K562 (cell line): Measurements from ENCODE around the gene ANO6. TPM values are rescaled to one million over a fixed set of nuclear protein-coding genes. Genes with fewer than 3 reads are reported as not detected.

Experiments
- ATAC-seq: fragments of 200-7000 bp; cut with Tn5 transposase; 3 replicates; pipeline ENCODE4 v1.9.1; 2020; ENCODE audit warnings: moderate library complexity
- BruUV-seq: library from RNA; stranded (reverse); fragments of 400-500 nt; replicated peaks from 2 replicates; lab custom pipeline; 2021; lab: Mats Ljungman, UMichigan
- CTCF ChIA-PET: fragments of 300-600 bp; formaldehyde crosslinking; extraction: SDS; loops from one replicate; lab custom pipeline; 2021; ENCODE audit warnings: low intra/inter-chr PET ratio; lab: Yijun Ruan, JAX
- POLR2A ChIA-PET: fragments of 300-600, 350-650 bp; sonication (Branson Sonifier 250); formaldehyde crosslinking; extraction: SDS; loops from one replicate; lab custom pipeline; 2021; ENCODE audit warnings: antibody characterized with exemption, inconsistent platforms; lab: Yijun Ruan, JAX
- DNase-seq, 4 experiments: peaks; one replicate each; pipeline versions ENCODE4 v3.0.0 to v3.0.0-alpha.2; 2011 to 2018; ENCODE audit warnings: low spot score in 3 of 4, mixed read lengths in 3 of 4; ENCODE audit errors: extremely low read depth in 1 of 4
- FAIRE-seq: peaks from 2 replicates; lab custom pipeline; 2011; peaks lifted over from hg19 to GRCh38; lab: Jason Lieb, UNC
- H2AFZ ChIP-seq: 2 replicates; pipeline ENCODE4 v1.6.0; 2011; ENCODE audit warnings: low read depth, low read length, control low read depth, inconsistent platforms
- H3K27ac ChIP-seq: fragments of 200-600 bp; 3 replicates; pipeline ENCODE4 v1.8.0; 2011; ENCODE audit warnings: low read depth, mild to moderate bottlenecking, control low read depth, inconsistent platforms, low read length, moderate library complexity, mixed read lengths; ENCODE audit errors: extremely low read depth
- H3K27me3 ChIP-seq, 2 experiments: fragments of 300-600 bp in 1 of 2; 2 replicates in 1 of 2; 3 replicates in 1 of 2; pipeline versions ENCODE4 v1.6.0 to v1.8.0; 2011; ENCODE audit warnings: inconsistent platforms in 2 of 2, low read length in 2 of 2, mild to moderate bottlenecking in 1 of 2, mixed read lengths in 1 of 2, moderate library complexity in 1 of 2; ENCODE audit not compliant: control insufficient read depth in 2 of 2, insufficient read depth in 2 of 2
- H3K36me3 ChIP-seq: fragments of 300-600 bp; 3 replicates; pipeline ENCODE4 v1.8.0; 2011; ENCODE audit warnings: mild to moderate bottlenecking, low read length, inconsistent platforms; ENCODE audit not compliant: control insufficient read depth, insufficient read depth
- H3K4me1 ChIP-seq, 2 experiments: fragments of 200-600 bp in 1 of 2; replicated peaks in 1 of 2; 2 replicates in 1 of 2; 3 replicates in 1 of 2; pipeline versions ENCODE4 v1.5.1 to v1.8.0; 2011; ENCODE audit warnings: inconsistent platforms in 2 of 2, low read length in 2 of 2, mild to moderate bottlenecking in 1 of 2, mixed read lengths in 1 of 2, moderate library complexity in 1 of 2; ENCODE audit not compliant: control insufficient read depth in 2 of 2, insufficient read depth in 2 of 2
- H3K4me2 ChIP-seq: 2 replicates; pipeline ENCODE4 v1.6.1; 2011; ENCODE audit warnings: low read length, control low read depth, inconsistent platforms, mixed read lengths; ENCODE audit not compliant: insufficient read depth
- H3K4me3 ChIP-seq: fragments of 200-600 bp; sonication (generic), shearing (Covaris generic); 2 replicates; pipeline ENCODE4 v1.5.1; 2016; ENCODE audit warnings: control low read depth, inconsistent platforms
- H3K79me2 ChIP-seq: fragments of 200-600 bp; 3 replicates; pipeline ENCODE4 v1.8.0; 2011; ENCODE audit warnings: low read length, inconsistent platforms; ENCODE audit not compliant: control insufficient read depth, insufficient read depth
- H3K9ac ChIP-seq, 2 experiments: 2 replicates each; pipeline versions ENCODE4 v1.6.0 to v1.6.1; 2011; ENCODE audit warnings: low read depth in 2 of 2, low read length in 2 of 2, control low read depth in 1 of 2, inconsistent platforms in 1 of 2, mild to moderate bottlenecking in 1 of 2, mixed read lengths in 1 of 2; ENCODE audit not compliant: insufficient read depth in 1 of 2
- H3K9me1 ChIP-seq: one replicate; pipeline ENCODE4 v1.6.0; 2011; ENCODE audit warnings: inconsistent platforms, mild to moderate bottlenecking, low read length, moderate library complexity; ENCODE audit not compliant: control insufficient read depth, insufficient read depth
- H3K9me3 ChIP-seq: replicated peaks from 2 replicates; pipeline ENCODE4 v1.5.1; 2011; ENCODE audit warnings: low read depth, low read length, inconsistent platforms; ENCODE audit not compliant: control insufficient read depth, insufficient read depth
- H4K20me1 ChIP-seq: replicated peaks from 2 replicates; pipeline ENCODE4 v1.6.1; 2011; ENCODE audit warnings: low read length, inconsistent platforms, mixed read lengths; ENCODE audit not compliant: control insufficient read depth, insufficient read depth
- ATF1 ChIP-seq, 2 experiments: fragments of 450-650 bp in 1 of 2; IDR thresholded peaks; 2 replicates each; pipeline ENCODE4 v1.6.1; 2016; ENCODE audit warnings: missing compliant biosample characterization in 1 of 2, missing genetic modification characterization in 1 of 2
- FOXA1 ChIP-seq: fragments of 450-650 bp; IDR thresholded peaks from 2 replicates; pipeline ENCODE4 v1.6.1; 2016; ENCODE audit warnings: mild to moderate bottlenecking, borderline replicate concordance
- HDAC2 ChIP-seq: fragments of 450-650 bp; IDR thresholded peaks from 2 replicates; pipeline ENCODE4 v1.6.1; 2016; ENCODE audit warnings: mild to moderate bottlenecking
- HSF4 ChIP-seq: fragments of 250-450 bp; sonication (Bioruptor Pico); IDR thresholded peaks from 2 replicates; pipeline ENCODE4 v2.1.2; 2022; ENCODE audit warnings: mild to moderate bottlenecking, moderate library complexity, borderline replicate concordance
- KDM2B ChIP-seq: fragments of 250-450 bp; sonication (Bioruptor Pico); IDR thresholded peaks from 2 replicates; pipeline ENCODE4 v1.8.0; 2021; ENCODE audit warnings: mild to moderate bottlenecking, moderate library complexity
- KLF13 ChIP-seq: fragments of 450-650 bp; IDR thresholded peaks from 2 replicates; pipeline ENCODE4 v1.6.1; 2016; ENCODE audit warnings: missing genetic modification characterization, low read depth, mild to moderate bottlenecking, missing compliant biosample characterization, moderate library complexity, borderline replicate concordance
- NBN ChIP-seq: fragments of 450-650 bp; IDR thresholded peaks from 2 replicates; pipeline ENCODE4 v1.6.1; 2016; ENCODE audit warnings: low read depth, mild to moderate bottlenecking
- PHTF2 ChIP-seq: fragments of 250-450 bp; sonication (Bioruptor Pico); IDR thresholded peaks from 2 replicates; pipeline ENCODE4 v1.5.0; 2021; ENCODE audit warnings: mild to moderate bottlenecking
- SETDB1 ChIP-seq: IDR thresholded peaks from one replicate; pipeline ENCODE4 v1.6.1; 2012; ENCODE audit warnings: low read length, control low read depth, inconsistent platforms
- SRSF7 ChIP-seq: fragments of 200-400 bp; formaldehyde crosslinking; optimal IDR thresholded peaks from 2 replicates; pipeline ENCODE3; 2017; ENCODE audit warnings: mild to moderate bottlenecking, low read depth, low read length
- TAF15 ChIP-seq: fragments of 200-400 bp; formaldehyde crosslinking; IDR thresholded peaks from 2 replicates; pipeline ENCODE4 v1.6.1; 2017; ENCODE audit warnings: mild to moderate bottlenecking, low read depth, low read length, moderate library complexity
- ZFP36 ChIP-seq: fragments of 150-350 bp; IDR thresholded peaks from 2 replicates; pipeline ENCODE4 v1.6.1; 2018; ENCODE audit warnings: low read length, low read depth; ENCODE audit not compliant: partially characterized antibody
- WGBS: fragments of 100-300 bp; shearing (Covaris generic); methylation state at CpG from one replicate; pipeline ENCODE4 v1.1.6; 2016; ENCODE audit warnings: low coverage, mixed read lengths; ENCODE audit not compliant: insufficient coverage; ENCODE audit errors: missing lambda C conversion rate; 5-methylcytosine and 5-hydroxymethylcytosine counted together
- in situ Hi-C: fragments of 300-500 bp; cut with MboI; formaldehyde crosslinking; loops from 4 replicates; pipeline ENCODE4 v1.15.0; 2018; ENCODE audit warnings: inconsistent platforms, mixed read lengths
- intact Hi-C: fragments of 100-400 bp; cut with micrococcal nuclease; formaldehyde crosslinking; loops from 2 replicates; pipeline ENCODE4 v1.14.2; 2022
- polyA plus RNA-seq, 8 experiments: library from polyadenylated mRNA; depleted of rRNA in 4 of 8; stranded (reverse) in 5 of 8; unstranded in 3 of 8; fragments of >200 nt; fragmentation: Nextera tagmentation in 2 of 8; fragmentation: Illumina TruSeq in 1 of 8; extraction: Ambion mirVana in 2 of 8; extraction: Trizol in 1 of 8; gene quantifications; 2 replicates each; pipeline versions ENCODE4 v1.2.1 to v1.2.3, GENCODE V29; 2011 to 2014; ENCODE audit warnings: inconsistent platforms in 1 of 8, missing spikeins in 1 of 8
- total RNA-seq, 7 experiments: library from RNA; depleted of rRNA in 6 of 7; stranded (reverse); fragments of >200 nt in 6 of 7; fragmentation: Illumina TruSeq in 2 of 7; extraction: Trizol in 2 of 7; gene quantifications; 2 replicates each; pipeline versions ENCODE4 v1.2.1 to v1.2.3, GENCODE V29; 2011 to 2021; ENCODE audit warnings: low replicate concordance in 1 of 7
- TF ChIP-seq, protein P1 (sequence below): IDR thresholded peaks from 2 replicates; pipeline ENCODE4 v1.6.1; 2012; ENCODE audit warnings: low read depth, low read length, improper control_type of control experiment, borderline replicate concordance

Gene ANO6
- total and polyA plus RNA-seq, 9 of the 15 experiments (the other 6 are each of a cell fraction or from before 2014, with no cell fraction given): 3.5 to 24.7 (median 20.3) TPM

DNA sequence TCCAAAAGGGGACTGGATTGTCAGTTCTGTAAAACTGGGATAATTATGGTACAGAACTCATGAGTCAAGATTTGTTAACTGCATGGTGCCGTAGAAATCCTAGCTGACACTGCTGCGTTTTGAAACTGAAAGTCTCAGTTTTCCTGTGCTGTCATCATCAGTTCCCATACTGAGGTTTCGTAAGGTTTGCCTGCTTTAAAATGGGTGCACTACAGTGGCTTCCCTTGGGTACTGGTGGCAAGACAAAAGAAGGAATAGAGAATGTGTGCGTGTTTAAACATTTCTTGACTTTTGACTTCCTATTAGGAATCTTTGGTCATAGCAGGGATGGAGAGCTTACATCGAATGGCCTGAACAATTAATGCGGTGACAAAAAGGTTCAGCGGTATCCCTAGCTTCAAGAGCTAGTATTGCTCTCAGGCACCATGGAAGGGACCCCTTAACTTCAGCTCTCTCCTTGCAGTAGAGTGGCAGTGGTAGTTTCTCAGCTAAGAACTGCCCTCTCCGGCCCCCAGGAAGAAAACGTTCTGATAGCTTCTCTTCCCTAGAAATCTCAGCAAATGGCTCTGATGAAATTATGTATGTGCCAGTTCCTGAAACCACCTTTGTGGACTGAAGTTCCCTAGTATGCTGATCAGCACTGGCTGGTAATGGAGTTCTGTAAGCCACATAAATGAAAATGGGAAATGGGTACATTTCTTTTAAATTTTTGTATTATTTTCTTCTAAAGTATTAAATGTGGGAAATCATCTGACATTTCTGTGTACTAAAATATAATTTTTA lies 28.9 kb downstream of the ANO6 start:
- ATAC-seq: no peak
- intact Hi-C loops (no loop called here), in situ Hi-C loops (no loop called here)
- no peak for DNase-seq
- no peak overlapping the region for H3K9ac ChIP-seq
- TF ChIP-seq KDM2B (CRISPR knock-in tag): no peak
- no peak for TF ChIP-seq KLF13 (tag)
- no peak for TF ChIP-seq SRSF7
- no peak for TF ChIP-seq ATF1 (CRISPR knock-in tag; IDR thresholded peaks at IDR 0.05)
- no peak for TF ChIP-seq ATF1 (tag; IDR thresholded peaks at IDR 0.05)
- TF ChIP-seq, protein P1, sequence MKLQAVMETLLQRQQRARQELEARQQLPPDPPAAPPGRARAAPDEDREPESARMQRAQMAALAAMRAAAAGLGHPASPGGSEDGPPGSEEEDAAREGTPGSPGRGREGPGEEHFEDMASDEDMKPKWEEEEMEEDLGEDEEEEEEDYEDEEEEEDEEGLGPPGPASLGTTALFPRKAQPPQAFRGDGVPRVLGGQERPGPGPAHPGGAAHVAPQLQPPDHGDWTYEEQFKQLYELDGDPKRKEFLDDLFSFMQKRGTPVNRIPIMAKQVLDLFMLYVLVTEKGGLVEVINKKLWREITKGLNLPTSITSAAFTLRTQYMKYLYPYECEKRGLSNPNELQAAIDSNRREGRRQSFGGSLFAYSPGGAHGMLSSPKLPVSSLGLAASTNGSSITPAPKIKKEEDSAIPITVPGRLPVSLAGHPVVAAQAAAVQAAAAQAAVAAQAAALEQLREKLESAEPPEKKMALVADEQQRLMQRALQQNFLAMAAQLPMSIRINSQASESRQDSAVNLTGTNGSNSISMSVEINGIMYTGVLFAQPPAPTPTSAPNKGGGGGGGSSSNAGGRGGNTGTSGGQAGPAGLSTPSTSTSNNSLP: no peak
- TF ChIP-seq NBN: no peak
- no peak for TF ChIP-seq HSF4 (CRISPR knock-in tag)
- TF ChIP-seq FOXA1: no peak
- no peak for TF ChIP-seq SETDB1
- no peak for TF ChIP-seq ZFP36
- TF ChIP-seq HDAC2: no peak
- no peak for TF ChIP-seq TAF15
- no peak for TF ChIP-seq PHTF2
- peaks cover 0 to 3% of the 10 kb centered on the region in 2 experiments; a peak in 1 of 5 replicates for H3K4me1 ChIP-seq
- no peak overlapping the region for H3K4me3 ChIP-seq
- H3K4me2 ChIP-seq: no peak overlapping the region
- no peak overlapping the region for H3K27ac ChIP-seq
- peaks cover 9% of the 10 kb centered on the region; the same call in 2 of the 3 replicates for H3K79me2 ChIP-seq
- POLR2A ChIA-PET: interaction anchor here (0.6 to 1.4 kb wide), 3 partner anchors 11 to 230 kb away, joined by 3 read pairs; no protein-coding TSS in a partner anchor
- no peaks in the 10 kb centered on the region for H4K20me1 ChIP-seq
- no TSS peak for BruUV-seq
- 88% methylated on average over 9 of the region's 9 CpGs for WGBS
- no peaks in the 10 kb centered on the region for H3K9me1 ChIP-seq
- FAIRE-seq: no peak
- CTCF ChIA-PET: no interaction called here
- H3K27me3 ChIP-seq: no peaks in the 10 kb centered on the region
- no peaks in the 10 kb centered on the region for H3K9me3 ChIP-seq
- H3K36me3 ChIP-seq: no peaks in the 10 kb centered on the region
- no peak overlapping the region for H2AFZ ChIP-seq
